ENCODE measurements around the gene MMEL1. TPM values are rescaled to one million over a fixed set of nuclear protein-coding genes. Genes with fewer than 3 reads are reported as not detected.
"Not testable (repeated sequence)": the region's sequence is repeated elsewhere in the genome, so short reads cannot be mapped to it uniquely, and the experiment has no call there.

The MMEL1 gene
- total RNA-seq, 1 experiment from 2014 or later = 0.46 TPM

DNA sequence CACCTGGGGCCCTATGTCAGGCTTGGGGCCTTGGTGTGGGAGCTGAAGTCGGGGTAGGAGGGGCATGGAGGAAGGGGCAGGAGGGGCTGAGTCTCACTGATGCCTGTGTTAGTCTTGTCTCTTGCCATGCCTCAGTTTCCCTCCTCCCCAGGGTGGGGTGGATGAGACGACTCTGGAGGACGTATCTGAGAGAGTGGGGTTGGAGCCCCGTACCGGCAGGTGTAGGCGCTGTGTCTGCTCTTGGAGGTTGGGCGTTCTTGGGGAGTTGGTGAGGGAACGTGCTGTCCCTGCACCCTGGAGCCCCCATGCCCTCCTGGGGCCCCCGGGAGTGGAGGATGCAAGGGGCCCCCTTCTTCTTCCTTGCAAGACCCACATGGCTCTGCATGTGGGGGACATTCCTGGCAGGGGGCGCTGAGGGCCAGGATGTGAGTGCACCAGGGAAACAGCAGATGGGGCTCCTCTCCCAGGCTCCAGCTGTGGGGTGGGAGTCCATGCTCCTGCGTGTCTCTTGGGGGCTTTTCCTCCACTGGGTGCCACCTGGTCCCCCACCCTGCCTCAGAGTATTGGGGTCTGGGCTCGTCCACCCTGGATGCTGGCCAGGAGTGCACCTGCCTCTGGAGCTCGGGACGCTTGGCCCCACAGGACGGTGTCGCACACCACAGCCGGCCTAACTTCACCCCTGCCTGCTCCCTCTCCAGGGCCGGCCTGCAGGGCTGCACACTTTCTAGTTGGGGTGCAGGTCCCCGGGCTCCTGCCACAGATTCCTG, 78.0 kb downstream of the MMEL1 start:
- Histone ChIP-seq H3K27ac (ENCODE audit: low read length) (no peak overlapping the region), H3K27me3 (ENCODE audit: control insufficient read depth, insufficient read depth, low read length) (no peaks in the 10 kb centered on the region), H3K36me3 (ENCODE audit: control insufficient read depth, insufficient read depth, low read length) (no peaks in the 10 kb centered on the region), H3K4me1 (ENCODE audit: control insufficient read depth, insufficient read depth, low read length) (peaks cover 15% of the 10 kb centered on the region), H3K9me3 (ENCODE audit: control insufficient read depth, insufficient read depth, low read depth, low read length) (no peaks in the 10 kb centered on the region), H3K4me3 (ENCODE audit: low read depth in 2 of 2, low read length in 2 of 2) (no peak overlapping the region)
- no peak for DNase-seq (ENCODE audit: low read depth, low spot score)
- intact Hi-C loops (cut with micrococcal nuclease; ENCODE audit: unreplicated experiment) (no loop called here), in situ Hi-C loops (cut with HindIII; ENCODE audit: low pct_unique_long_range_greater_than_20kb, low sequenced_read_pairs) (no loop called here)
- no TSS peak for BruUV-seq (replicated peaks)
- TF ChIP-seq REST (IDR thresholded peaks at IDR 0.05; ENCODE audit: insufficient read depth in 1 of 2, low read depth in 2 of 2, low read length in 1 of 2) = no peak
- TF ChIP-seq, protein P1, sequence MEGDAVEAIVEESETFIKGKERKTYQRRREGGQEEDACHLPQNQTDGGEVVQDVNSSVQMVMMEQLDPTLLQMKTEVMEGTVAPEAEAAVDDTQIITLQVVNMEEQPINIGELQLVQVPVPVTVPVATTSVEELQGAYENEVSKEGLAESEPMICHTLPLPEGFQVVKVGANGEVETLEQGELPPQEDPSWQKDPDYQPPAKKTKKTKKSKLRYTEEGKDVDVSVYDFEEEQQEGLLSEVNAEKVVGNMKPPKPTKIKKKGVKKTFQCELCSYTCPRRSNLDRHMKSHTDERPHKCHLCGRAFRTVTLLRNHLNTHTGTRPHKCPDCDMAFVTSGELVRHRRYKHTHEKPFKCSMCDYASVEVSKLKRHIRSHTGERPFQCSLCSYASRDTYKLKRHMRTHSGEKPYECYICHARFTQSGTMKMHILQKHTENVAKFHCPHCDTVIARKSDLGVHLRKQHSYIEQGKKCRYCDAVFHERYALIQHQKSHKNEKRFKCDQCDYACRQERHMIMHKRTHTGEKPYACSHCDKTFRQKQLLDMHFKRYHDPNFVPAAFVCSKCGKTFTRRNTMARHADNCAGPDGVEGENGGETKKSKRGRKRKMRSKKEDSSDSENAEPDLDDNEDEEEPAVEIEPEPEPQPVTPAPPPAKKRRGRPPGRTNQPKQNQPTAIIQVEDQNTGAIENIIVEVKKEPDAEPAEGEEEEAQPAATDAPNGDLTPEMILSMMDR (IDR thresholded peaks at IDR 0.05) = peak; percentile 87
- ChIA-PET CTCF (no interaction called here), POLR2A (no interaction called here)
- peak; percentile 40; the same call in 1 of the 2 replicates for ATAC-seq

DNA sequence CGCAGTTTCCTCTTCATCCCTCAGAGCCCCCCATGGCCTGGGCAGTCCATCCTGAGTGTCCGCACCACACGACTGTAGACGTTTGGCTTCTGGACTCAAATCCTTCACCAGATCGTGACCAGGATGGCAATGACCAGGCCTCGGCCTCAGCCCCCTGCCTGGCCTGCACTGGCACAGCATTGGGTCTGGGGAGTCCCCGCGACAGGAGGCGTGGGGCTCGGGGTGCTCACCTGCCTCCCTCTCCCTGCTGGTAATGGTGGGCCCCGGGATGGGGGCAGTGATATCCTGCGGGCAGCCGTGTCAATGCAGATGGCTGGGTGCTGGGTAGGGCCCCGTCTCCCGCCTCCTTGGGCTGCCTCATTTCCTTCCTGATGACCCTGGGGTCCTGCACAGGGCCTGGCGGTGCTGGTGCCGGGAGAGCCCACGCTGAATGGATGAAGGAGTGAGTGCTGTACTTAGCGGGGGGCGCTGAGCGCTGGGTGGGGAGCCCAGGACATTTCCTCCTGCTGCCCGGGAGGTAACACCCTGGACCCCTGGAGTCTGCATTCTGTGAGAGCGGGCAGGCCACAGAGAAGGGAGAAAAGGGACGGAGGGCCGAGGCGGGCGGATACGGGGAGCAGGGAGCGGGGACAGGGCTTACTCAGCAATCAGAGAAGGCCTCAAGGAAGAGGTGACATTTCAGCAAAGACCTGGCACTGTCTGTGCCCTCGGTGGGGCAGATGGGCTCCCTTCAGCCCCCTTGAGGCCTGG, 78.8 kb downstream of the MMEL1 start:
- BruUV-seq (replicated peaks) = no TSS peak
- H3K27me3 ChIP-seq (ENCODE audit: control insufficient read depth, insufficient read depth, low read length) = no peaks in the 10 kb centered on the region
- intact Hi-C loops (cut with micrococcal nuclease; ENCODE audit: unreplicated experiment) (no loop called here), in situ Hi-C loops (cut with HindIII; ENCODE audit: low pct_unique_long_range_greater_than_20kb, low sequenced_read_pairs) (no loop called here)
- TF ChIP-seq POLR2AphosphoS5 (IDR thresholded peaks at IDR 0.05; ENCODE audit: low read depth, low read length) (no peak), REST (IDR thresholded peaks at IDR 0.05; ENCODE audit: insufficient read depth in 1 of 2, low read depth in 2 of 2, low read length in 1 of 2) (no peak), TCF7L2 (IDR thresholded peaks at IDR 0.05; ENCODE audit: low read depth, low read length) (no peak), SIN3A (IDR thresholded peaks at IDR 0.05; ENCODE audit: borderline replicate concordance, insufficient read depth, low read depth, low read length) (no peak)
- TF ChIP-seq, protein P1 (IDR thresholded peaks at IDR 0.05) = no peak
- no peak overlapping the region for H3K27ac ChIP-seq (ENCODE audit: low read length)
- H3K4me3 ChIP-seq (ENCODE audit: low read depth in 2 of 2, low read length in 2 of 2) = no peak overlapping the region
- DNase-seq (ENCODE audit: low read depth, low spot score) = no peak
- H3K9me3 ChIP-seq (ENCODE audit: control insufficient read depth, insufficient read depth, low read depth, low read length) = no peaks in the 10 kb centered on the region
- no peaks in the 10 kb centered on the region for H3K36me3 ChIP-seq (ENCODE audit: control insufficient read depth, insufficient read depth, low read length)
- ChIA-PET POLR2A (no interaction called here), CTCF (no interaction called here)
- H3K4me1 ChIP-seq (ENCODE audit: control insufficient read depth, insufficient read depth, low read length) = peaks cover 16% of the 10 kb centered on the region
- ATAC-seq = no peak

- H3K4me3 ChIP-seq (ENCODE audit: low read depth in 2 of 2, low read length in 2 of 2); H3K27me3 ChIP-seq (ENCODE audit: control insufficient read depth, insufficient read depth, low read length); intact Hi-C loops (cut with micrococcal nuclease; ENCODE audit: unreplicated experiment); H3K9me3 ChIP-seq (ENCODE audit: control insufficient read depth, insufficient read depth, low read depth, low read length); ATAC-seq; POLR2A ChIA-PET; BruUV-seq (replicated peaks); in situ Hi-C loops (cut with HindIII; ENCODE audit: low pct_unique_long_range_greater_than_20kb, low sequenced_read_pairs); DNase-seq (ENCODE audit: low read depth, low spot score); CTCF ChIA-PET; H3K27ac ChIP-seq (ENCODE audit: low read length); H3K36me3 ChIP-seq (ENCODE audit: control insufficient read depth, insufficient read depth, low read length): not testable (repeated sequence)
- peaks cover 26% of the 10 kb centered on the region for H3K4me1 ChIP-seq (ENCODE audit: control insufficient read depth, insufficient read depth, low read length)
Observed at GRCh38 chr1:2553076-2553475, 79.7 kb downstream of the MMEL1 start.

Data from Panc1 (cell line).